Stimulated activated CD8-positive, alpha-beta memory T cell treated with anti-CD3 and anti-CD28 coated beads, Interleukin-2, amount 100 ng/mL, for 1 hour (primary cell): Measurements from ENCODE around the gene CEP104.

Experiments
- DNase-seq, 2 donors: peaks; one replicate each; pipeline ENCODE4 v3.0.0-alpha.2; 2020; ENCODE audit warnings: low read depth in 2 of 2

CEP104 gene

GRCh38 chr1:3799976-3800685 lies 56.9 kb downstream of the CEP104 start:
- no peak for DNase-seq

- DNase-seq: peak; percentile 88 to 89
Measured at GRCh38 chr1:3796215-3797061, 60.6 kb downstream of the CEP104 start, which contains the start of gene LRRC47. Gene LRRC47 (minus strand): TSS chr1:3796498. CDS start chr1:3796476, 22 bp downstream.

GRCh38 chr1:3795453-3796214 lies 61.4 kb downstream of the CEP104 start:
- DNase-seq: no peak

- DNase-seq: no peak
Measured at GRCh38 chr1:3790952-3791351, 66.1 kb downstream of the CEP104 start.

GRCh38 chr1:3790500-3790923 lies 66.5 kb downstream of the CEP104 start:
- DNase-seq: no peak

GRCh38 chr1:3789421-3790300 lies 67.3 kb downstream of the CEP104 start:
- no peak for DNase-seq

GRCh38 chr1:3788756-3789420 lies 68.1 kb downstream of the CEP104 start:
- no peak for DNase-seq

- no peak for DNase-seq
Measured at GRCh38 chr1:3787745-3788605, 69.0 kb downstream of the CEP104 start.

GRCh38 chr1:3787349-3787715 lies 69.7 kb downstream of the CEP104 start:
- DNase-seq: no peak

GRCh38 chr1:3786468-3787348 lies 70.3 kb downstream of the CEP104 start:
- DNase-seq: no peak

- DNase-seq: no peak
Measured at GRCh38 chr1:3785456-3786157, 71.4 kb downstream of the CEP104 start.

GRCh38 chr1:3785045-3785444 lies 72.0 kb downstream of the CEP104 start:
- no peak for DNase-seq

- no peak for DNase-seq
Measured at GRCh38 chr1:3783651-3784474, 73.1 kb downstream of the CEP104 start.

- DNase-seq: no peak
Measured at GRCh38 chr1:3780901-3781300, 76.1 kb downstream of the CEP104 start.

- no peak for DNase-seq
Measured at GRCh38 chr1:3779912-3780416, 77.0 kb downstream of the CEP104 start.

GRCh38 chr1:3779265-3779911 lies 77.6 kb downstream of the CEP104 start:
- no peak for DNase-seq
